Activated T-cell treated with anti-CD3 and anti-CD28 coated beads, Interleukin-2, amount 50 U/mL, for 72 hours (primary cell): ENCODE data around the gene CLEC7A. TPM values are rescaled to one million over a fixed set of nuclear protein-coding genes. Genes with fewer than 3 reads are reported as not detected.
A peak's percentile ranks its signal among the peaks of the same experiment; 100 is the strongest.

Experiments used
- ATAC-seq, 2 donors: fragments of 150-1000 bp; cut with Tn5 transposase; replicated peaks in 1 of 2; 2 replicates each; pipeline ENCODE4 v1.10.0; 2021; ENCODE audit warnings: moderate library complexity in 2 of 2, mild to moderate bottlenecking in 1 of 2
- DNase-seq, 2 donors: peaks; one replicate each; pipeline ENCODE4 v3.0.0; 2021 to 2022; ENCODE audit warnings: mixed read lengths in 1 of 2
- H3K27ac Mint-ChIP-seq: one replicate; pipeline ENCODE4 v1.8.0; 2022; ENCODE audit warnings: mild to moderate bottlenecking, moderate library complexity, mixed read lengths
- H3K27me3 Mint-ChIP-seq: one replicate; pipeline ENCODE4 v1.8.0; 2022; ENCODE audit warnings: low read depth, mixed read lengths
- H3K36me3 Mint-ChIP-seq, 2 donors: one replicate each; pipeline ENCODE4 v1.8.0; 2022; ENCODE audit warnings: mixed read lengths in 2 of 2, mild to moderate bottlenecking in 1 of 2; ENCODE audit not compliant: insufficient read depth in 2 of 2
- H3K4me1 Mint-ChIP-seq: one replicate; pipeline ENCODE4 v1.8.0; 2022; ENCODE audit warnings: low read depth, mixed read lengths
- H3K4me3 Mint-ChIP-seq, 2 donors: one replicate each; pipeline ENCODE4 v1.8.0; 2022; ENCODE audit warnings: mild to moderate bottlenecking in 2 of 2, mixed read lengths in 2 of 2, moderate library complexity in 2 of 2
- H3K9me3 Mint-ChIP-seq, 2 donors: one replicate each; pipeline ENCODE4 v1.8.0; 2022; ENCODE audit warnings: mixed read lengths in 2 of 2
- total RNA-seq, 2 donors: library from RNA; stranded (reverse); gene quantifications; one replicate each; pipeline ENCODE4 v1.2.3, GENCODE V29; 2022

The CLEC7A gene
- not detected for total RNA-seq

- Mint-ChIP-seq H3K27me3 (peaks cover 34% of the 10 kb centered on the region), H3K4me1 (peaks cover 14% of the 10 kb centered on the region), H3K9me3 (no peaks in the 10 kb centered on the region), H3K27ac (no peak within 1 kb of the TSS), H3K4me3 (no peak within 1 kb of the TSS), H3K36me3 (no peaks in the 10 kb centered on the region)
- peak; percentile 67 to 91 for ATAC-seq
- no peak for DNase-seq
These were observed at the start of gene CLEC7A for GRCh38 chr12:10130042-10130441. CLEC7A (minus strand) TSS chr12:10130199; CDS start chr12:10130082, 117 bp downstream.

- H3K9me3 Mint-ChIP-seq: no peaks in the 10 kb centered on the region
- H3K4me3 Mint-ChIP-seq: no peak overlapping the region
- ATAC-seq (no peak), DNase-seq (no peak)
- H3K27ac Mint-ChIP-seq: no peak overlapping the region
- no peaks in the 10 kb centered on the region for H3K36me3 Mint-ChIP-seq
- peaks cover 7% of the 10 kb centered on the region for H3K4me1 Mint-ChIP-seq
- peaks cover 42% of the 10 kb centered on the region for H3K27me3 Mint-ChIP-seq
These were observed 49.8 kb upstream of the CLEC7A start for GRCh38 chr12:10179776-10180181.

- no peak for ATAC-seq
- H3K27ac Mint-ChIP-seq: no peak within 1 kb of the TSS
These were observed 48.8 kb upstream of the CLEC7A start, which contains the start of gene TMEM52B for GRCh38 chr12:10178821-10179220. TMEM52B (plus strand) TSS chr12:10179032; CDS start chr12:10179575, 543 bp downstream.

DNA sequence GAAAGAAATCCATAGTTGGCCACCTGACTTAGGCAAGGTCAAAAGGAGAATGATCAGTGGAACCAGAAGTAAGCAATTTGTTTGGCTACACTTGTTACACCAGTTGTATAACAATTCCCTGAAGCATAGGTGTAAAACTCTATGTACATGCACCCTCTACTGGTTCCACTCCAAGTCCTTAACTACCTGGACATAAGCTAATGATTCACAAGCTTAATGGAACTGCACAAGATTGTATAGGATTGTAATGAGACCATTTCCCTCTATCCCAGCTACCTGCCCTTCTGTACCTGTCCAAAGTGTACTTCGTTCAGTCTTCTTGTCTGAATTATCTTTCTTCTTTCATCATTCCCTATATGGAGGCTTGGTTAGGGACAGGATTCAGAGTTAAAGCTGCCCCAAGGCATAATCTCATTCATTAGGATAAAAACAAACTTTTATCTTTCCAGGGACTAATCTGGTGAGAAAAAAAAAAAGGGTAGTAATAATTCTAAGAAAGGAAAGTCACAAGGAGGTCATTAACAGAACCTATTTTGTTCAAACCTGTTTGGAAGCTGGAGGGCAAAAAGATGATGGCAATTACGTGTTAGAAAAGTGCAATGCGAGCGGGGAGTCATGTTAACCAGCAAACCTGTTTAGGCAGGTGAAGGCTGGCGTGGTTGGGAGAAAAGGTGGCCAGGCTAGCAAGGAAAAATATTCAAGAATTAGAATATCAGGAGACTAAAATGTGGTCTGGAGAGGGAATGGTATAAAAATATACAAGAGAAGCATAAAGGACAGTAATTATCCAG lies 46.0 kb upstream of the CLEC7A start:
- no peak overlapping the region for H3K4me3 Mint-ChIP-seq
- no peaks in the 10 kb centered on the region for H3K36me3 Mint-ChIP-seq
- DNase-seq (no peak), ATAC-seq (no peak)
- H3K27ac Mint-ChIP-seq: peak overlapping the region; percentile 10
- H3K27me3 Mint-ChIP-seq: peaks cover 21% of the 10 kb centered on the region
- no peaks in the 10 kb centered on the region for H3K9me3 Mint-ChIP-seq
- H3K4me1 Mint-ChIP-seq: no peaks in the 10 kb centered on the region

More at GRCh38 chr12:10178821-10179220, 48.8 kb upstream of the CLEC7A start, which contains the start of gene TMEM52B:
- Mint-ChIP-seq H3K4me3 (no peak within 1 kb of the TSS), H3K27me3 (peaks cover 32% of the 10 kb centered on the region), H3K4me1 (peaks cover 7% of the 10 kb centered on the region), H3K36me3 (no peaks in the 10 kb centered on the region), H3K9me3 (no peaks in the 10 kb centered on the region)
- DNase-seq: no peak

DNA sequence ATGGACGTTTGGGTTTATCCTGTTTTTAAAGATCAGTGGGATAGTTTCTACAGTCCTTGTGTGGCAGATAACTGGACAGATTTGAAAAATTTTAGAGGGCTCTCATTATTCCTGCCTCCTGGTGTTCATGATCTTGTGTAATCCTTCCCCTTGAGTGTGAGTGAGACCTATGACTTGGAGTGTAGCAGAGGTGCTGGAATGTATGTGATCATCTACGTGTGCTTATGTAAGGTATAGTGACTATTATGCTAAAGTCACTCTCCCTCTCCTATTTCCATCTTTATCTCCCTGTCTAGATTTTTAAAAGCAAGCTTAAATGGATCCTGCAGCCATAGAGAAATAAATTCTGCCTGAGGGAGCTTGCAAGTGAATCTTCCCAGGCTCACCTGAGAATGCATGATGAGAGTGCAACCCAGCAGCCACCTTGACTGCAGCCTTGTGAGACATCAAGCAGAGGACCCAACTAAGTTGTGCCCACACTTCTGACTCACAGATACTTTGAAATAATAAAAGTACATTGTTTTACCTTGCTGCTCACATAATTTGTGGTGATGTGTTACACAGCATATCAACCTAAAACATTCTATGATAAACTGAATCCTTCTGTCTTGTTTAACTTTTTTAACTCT lies 45.1 kb upstream of the CLEC7A start:
- H3K27me3 Mint-ChIP-seq: peaks cover 21% of the 10 kb centered on the region
- DNase-seq: no peak
- H3K27ac Mint-ChIP-seq: no peak overlapping the region
- no peaks in the 10 kb centered on the region for H3K36me3 Mint-ChIP-seq
- no peak overlapping the region for H3K4me3 Mint-ChIP-seq
- no peak for ATAC-seq
- H3K9me3 Mint-ChIP-seq: no peaks in the 10 kb centered on the region
- H3K4me1 Mint-ChIP-seq: no peaks in the 10 kb centered on the region

GRCh38 chr12:10171973-10172728 lies 42.2 kb upstream of the CLEC7A start, which contains the start of gene OLR1:
OLR1 (minus strand) TSS chr12:10172132; CDS start chr12:10172077, 55 bp downstream.
- no peaks in the 10 kb centered on the region for H3K4me1 Mint-ChIP-seq
- no peak within 1 kb of the TSS for H3K27ac Mint-ChIP-seq
- peaks cover 21% of the 10 kb centered on the region for H3K27me3 Mint-ChIP-seq
- H3K36me3 Mint-ChIP-seq: no peaks in the 10 kb centered on the region
- no peak for DNase-seq
- no peak within 1 kb of the TSS for H3K4me3 Mint-ChIP-seq
- ATAC-seq: no peak
- no peaks in the 10 kb centered on the region for H3K9me3 Mint-ChIP-seq

- Mint-ChIP-seq H3K9me3 (no peaks in the 10 kb centered on the region), H3K27me3 (peaks cover 14% of the 10 kb centered on the region), H3K27ac (no peak overlapping the region), H3K36me3 (no peaks in the 10 kb centered on the region), H3K4me3 (no peak overlapping the region), H3K4me1 (no peaks in the 10 kb centered on the region)
- ATAC-seq (no peak), DNase-seq (no peak)
These were observed 40.2 kb upstream of the CLEC7A start for GRCh38 chr12:10170216-10170615.

GRCh38 chr12:10169104-10169503 lies 39.1 kb upstream of the CLEC7A start:
- H3K27ac Mint-ChIP-seq: no peak overlapping the region
- DNase-seq: no peak
- H3K27me3 Mint-ChIP-seq: peaks cover 14% of the 10 kb centered on the region

GRCh38 chr12:10167599-10167998 lies 37.6 kb upstream of the CLEC7A start:
- peaks cover 14% of the 10 kb centered on the region for H3K27me3 Mint-ChIP-seq
- no peak overlapping the region for H3K27ac Mint-ChIP-seq
- no peaks in the 10 kb centered on the region for H3K9me3 Mint-ChIP-seq
- no peak for DNase-seq
- no peak overlapping the region for H3K4me3 Mint-ChIP-seq
- ATAC-seq: no peak
- no peaks in the 10 kb centered on the region for H3K36me3 Mint-ChIP-seq
- H3K4me1 Mint-ChIP-seq: no peaks in the 10 kb centered on the region

More at GRCh38 chr12:10169104-10169503, 39.1 kb upstream of the CLEC7A start:
- Mint-ChIP-seq H3K36me3 (no peaks in the 10 kb centered on the region), H3K9me3 (no peaks in the 10 kb centered on the region), H3K4me1 (no peaks in the 10 kb centered on the region), H3K4me3 (no peak overlapping the region)
- no peak for ATAC-seq

- DNase-seq: no peak
- Mint-ChIP-seq H3K9me3 (no peaks in the 10 kb centered on the region), H3K4me3 (no peak overlapping the region), H3K4me1 (no peaks in the 10 kb centered on the region), H3K36me3 (no peaks in the 10 kb centered on the region), H3K27me3 (no peaks in the 10 kb centered on the region), H3K27ac (no peak overlapping the region)
- ATAC-seq: no peak
These were observed 35.4 kb upstream of the CLEC7A start for GRCh38 chr12:10165421-10165820.

DNA sequence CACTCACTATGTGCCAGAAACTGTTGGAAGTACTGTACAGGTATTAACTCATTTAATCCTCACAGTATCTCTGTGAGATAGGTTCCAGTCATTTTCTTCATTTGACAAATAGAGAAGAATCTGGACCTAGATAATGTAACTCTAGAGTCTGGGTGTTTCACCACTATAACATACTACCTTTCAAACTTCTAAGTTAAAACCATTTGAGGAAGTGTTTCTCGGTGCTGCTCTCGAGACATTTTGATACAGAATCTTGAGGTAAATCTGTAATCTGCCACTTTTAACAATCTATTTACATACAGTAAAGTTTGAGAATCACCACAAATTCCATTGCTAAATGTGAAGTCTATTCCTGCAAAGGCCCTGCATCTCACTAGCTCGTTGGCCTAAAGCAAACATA lies 33.1 kb upstream of the CLEC7A start:
- ATAC-seq (no peak), DNase-seq (no peak)
- H3K27ac Mint-ChIP-seq: no peak overlapping the region
- no peaks in the 10 kb centered on the region for H3K36me3 Mint-ChIP-seq
- no peak overlapping the region for H3K4me3 Mint-ChIP-seq
- H3K9me3 Mint-ChIP-seq: no peaks in the 10 kb centered on the region
- H3K4me1 Mint-ChIP-seq: no peaks in the 10 kb centered on the region
- peaks cover 11% of the 10 kb centered on the region for H3K27me3 Mint-ChIP-seq

GRCh38 chr12:10160617-10161385 lies 30.8 kb upstream of the CLEC7A start:
- Mint-ChIP-seq H3K27ac (no peak overlapping the region), H3K36me3 (no peaks in the 10 kb centered on the region), H3K4me3 (no peak overlapping the region), H3K27me3 (peaks cover 20% of the 10 kb centered on the region), H3K4me1 (no peaks in the 10 kb centered on the region), H3K9me3 (no peaks in the 10 kb centered on the region)
- no peak for ATAC-seq
- no peak for DNase-seq
